HG03039 (cell line): ENCODE results near the gene RNU1-1.
"Not testable (repeated sequence)": the region's sequence is repeated elsewhere in the genome, so short reads cannot be mapped to it uniquely, and the experiment has no call there.

Experiments used
- ATAC-seq: cut with Tn5 transposase; IDR thresholded peaks from one replicate; pipeline ENCODE4 v1.9.1; 2021; ENCODE audit warnings: mild to moderate bottlenecking, moderate library complexity; ENCODE audit not compliant: unreplicated experiment

Gene RNU1-1

GRCh38 chr1:16525769-16526168, 11.7 kb upstream of the RNU1-1 start:
- not testable (repeated sequence) for ATAC-seq

- not testable (repeated sequence) for ATAC-seq
These were observed 7.6 kb upstream of the RNU1-1 start for GRCh38 chr1:16521679-16522078.

- ATAC-seq = no peak
These were observed 7.2 kb upstream of the RNU1-1 start for GRCh38 chr1:16521288-16521583.

GRCh38 chr1:16520435-16521287, 6.6 kb upstream of the RNU1-1 start:
- not testable (repeated sequence) for ATAC-seq

GRCh38 chr1:16519255-16519951, 5.3 kb upstream of the RNU1-1 start:
- not testable (repeated sequence) for ATAC-seq

GRCh38 chr1:16518913-16519254, 4.8 kb upstream of the RNU1-1 start:
- not testable (repeated sequence) for ATAC-seq

GRCh38 chr1:16516694-16517410, 2.8 kb upstream of the RNU1-1 start:
- ATAC-seq = not testable (repeated sequence)

GRCh38 chr1:16513412-16514106, 526 bp downstream of the RNU1-1 start:
- ATAC-seq = peak; percentile 72

- not testable (repeated sequence) for ATAC-seq
These were observed 1.3 kb downstream of the RNU1-1 start for GRCh38 chr1:16512624-16513411.

- ATAC-seq = not testable (repeated sequence)
These were observed 2.2 kb downstream of the RNU1-1 start for GRCh38 chr1:16511926-16512325.

GRCh38 chr1:16508861-16509445, 5.1 kb downstream of the RNU1-1 start:
- ATAC-seq = not testable (repeated sequence)

GRCh38 chr1:16506364-16507136, 7.5 kb downstream of the RNU1-1 start:
- ATAC-seq = not testable (repeated sequence)

- ATAC-seq = not testable (repeated sequence)
These were observed 8.2 kb downstream of the RNU1-1 start for GRCh38 chr1:16505870-16506269.

- ATAC-seq = no peak
These were observed 10.6 kb downstream of the RNU1-1 start for GRCh38 chr1:16503494-16503893.

- not testable (repeated sequence) for ATAC-seq
These were observed 12.6 kb downstream of the RNU1-1 start for GRCh38 chr1:16501446-16501845.

GRCh38 chr1:16500975-16501374, 13.1 kb downstream of the RNU1-1 start:
- not testable (repeated sequence) for ATAC-seq

- not testable (repeated sequence) for ATAC-seq
These were observed 13.6 kb downstream of the RNU1-1 start for GRCh38 chr1:16500466-16500865.

- peak; percentile 79 for ATAC-seq
These were observed 15.3 kb downstream of the RNU1-1 start for GRCh38 chr1:16498573-16499413.
